HG03342 (cell line): ENCODE measurements around the gene GIN1.
"Not testable (repeated sequence)": the region's sequence is repeated elsewhere in the genome, so short reads cannot be mapped to it uniquely, and the experiment has no call there.

Source experiments
- ATAC-seq: cut with Tn5 transposase; IDR thresholded peaks from one replicate; pipeline ENCODE4 v1.9.1; 2021; ENCODE audit warnings: mild to moderate bottlenecking, moderate library complexity; ENCODE audit not compliant: unreplicated experiment

Gene GIN1

GRCh38 chr5:103111468-103111867, 8.5 kb downstream of the GIN1 start:
- ATAC-seq, result no peak

GRCh38 chr5:103110403-103110802, 9.5 kb downstream of the GIN1 start:
- ATAC-seq, result no peak

- no peak for ATAC-seq
Measured at GRCh38 chr5:103109277-103109676, 10.7 kb downstream of the GIN1 start.

GRCh38 chr5:103108086-103108485, 11.9 kb downstream of the GIN1 start:
- ATAC-seq, result no peak

GRCh38 chr5:103102234-103102633, 17.7 kb downstream of the GIN1 start:
- ATAC-seq, result no peak

GRCh38 chr5:103101079-103101750, 18.7 kb downstream of the GIN1 start:
- no peak for ATAC-seq

GRCh38 chr5:103098993-103099392, 20.9 kb downstream of the GIN1 start:
- no peak for ATAC-seq

GRCh38 chr5:103094737-103095136, 25.2 kb downstream of the GIN1 start:
- no peak for ATAC-seq

- no peak for ATAC-seq
Measured at GRCh38 chr5:103093727-103094126, 26.2 kb downstream of the GIN1 start.

- no peak for ATAC-seq
Measured at GRCh38 chr5:103092676-103093075, 27.3 kb downstream of the GIN1 start.

- ATAC-seq, result no peak
Measured at GRCh38 chr5:103090791-103091190, 29.1 kb downstream of the GIN1 start.

- no peak for ATAC-seq
Measured at GRCh38 chr5:103089272-103089671, 30.7 kb downstream of the GIN1 start.

GRCh38 chr5:103086547-103086946, 33.4 kb downstream of the GIN1 start:
- ATAC-seq, result no peak

- no peak for ATAC-seq
Measured at GRCh38 chr5:103079796-103080195, 40.1 kb downstream of the GIN1 start.

GRCh38 chr5:103075442-103075841, 44.5 kb downstream of the GIN1 start:
- ATAC-seq, result no peak

GRCh38 chr5:103073500-103073899, 46.4 kb downstream of the GIN1 start:
- ATAC-seq, result not testable (repeated sequence)

- no peak for ATAC-seq
Measured at GRCh38 chr5:103066326-103066725, 53.6 kb downstream of the GIN1 start.

GRCh38 chr5:103060424-103060954, 59.4 kb downstream of the GIN1 start:
- ATAC-seq, result no peak

GRCh38 chr5:103059525-103059924, 60.4 kb downstream of the GIN1 start:
- ATAC-seq, result no peak

- ATAC-seq, result no peak
Measured at GRCh38 chr5:103057208-103058130, 62.5 kb downstream of the GIN1 start.

- ATAC-seq, result not testable (repeated sequence)
Measured at GRCh38 chr5:103046706-103047105, 73.2 kb downstream of the GIN1 start.
